Tibial nerve (tissue), 4 donors: ENCODE data around the gene SCN8A.

ENCODE experiments used
- EP300 ChIP-seq, 2 donors: sonication (generic); formaldehyde crosslinking; IDR thresholded peaks; one replicate each; pipeline ENCODE4 v1.6.1; 2017; ENCODE audit warnings: antibody characterized with exemption in 2 of 2, mild to moderate bottlenecking in 1 of 2
- TF ChIP-seq, protein P1 (sequence below), 5 experiments: fragments of 200-600 bp in 3 of 5; fragments of 450-650 bp in 2 of 5; sonication (generic) in 3 of 5; IDR thresholded peaks; one replicate each; pipeline ENCODE4 v1.5.1; 2016 to 2019; ENCODE audit warnings: antibody characterized with exemption in 5 of 5, mild to moderate bottlenecking in 3 of 5, moderate library complexity in 2 of 5

DNA sequence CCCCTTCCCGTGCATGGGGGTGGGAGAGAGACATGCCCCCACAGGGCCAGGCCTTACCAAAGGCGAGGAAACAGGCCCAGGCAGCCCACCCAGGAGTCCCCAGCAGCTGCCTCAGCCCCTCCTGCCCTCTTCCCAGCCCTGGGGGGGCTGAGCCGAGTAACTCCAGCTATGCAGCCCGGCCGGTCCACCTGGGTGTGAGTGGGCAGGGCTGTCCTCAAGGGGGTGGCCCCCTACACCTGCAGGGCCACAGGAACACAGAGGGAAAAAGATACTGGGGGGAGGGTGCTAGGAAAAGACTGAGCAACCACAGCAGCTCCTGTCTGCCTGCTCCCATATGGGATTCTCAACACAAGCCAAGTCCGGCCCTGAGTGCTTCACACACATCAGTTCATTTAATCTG, 249.9 kb downstream of the SCN8A start:
- TF ChIP-seq, protein P1, sequence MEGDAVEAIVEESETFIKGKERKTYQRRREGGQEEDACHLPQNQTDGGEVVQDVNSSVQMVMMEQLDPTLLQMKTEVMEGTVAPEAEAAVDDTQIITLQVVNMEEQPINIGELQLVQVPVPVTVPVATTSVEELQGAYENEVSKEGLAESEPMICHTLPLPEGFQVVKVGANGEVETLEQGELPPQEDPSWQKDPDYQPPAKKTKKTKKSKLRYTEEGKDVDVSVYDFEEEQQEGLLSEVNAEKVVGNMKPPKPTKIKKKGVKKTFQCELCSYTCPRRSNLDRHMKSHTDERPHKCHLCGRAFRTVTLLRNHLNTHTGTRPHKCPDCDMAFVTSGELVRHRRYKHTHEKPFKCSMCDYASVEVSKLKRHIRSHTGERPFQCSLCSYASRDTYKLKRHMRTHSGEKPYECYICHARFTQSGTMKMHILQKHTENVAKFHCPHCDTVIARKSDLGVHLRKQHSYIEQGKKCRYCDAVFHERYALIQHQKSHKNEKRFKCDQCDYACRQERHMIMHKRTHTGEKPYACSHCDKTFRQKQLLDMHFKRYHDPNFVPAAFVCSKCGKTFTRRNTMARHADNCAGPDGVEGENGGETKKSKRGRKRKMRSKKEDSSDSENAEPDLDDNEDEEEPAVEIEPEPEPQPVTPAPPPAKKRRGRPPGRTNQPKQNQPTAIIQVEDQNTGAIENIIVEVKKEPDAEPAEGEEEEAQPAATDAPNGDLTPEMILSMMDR (IDR thresholded peaks at IDR 0.05), result no peak
- no peak for TF ChIP-seq EP300 (IDR thresholded peaks at IDR 0.05)
